HEK293 (cell line): Measurements from ENCODE around the gene NR3C2.
A peak's percentile ranks its signal among the peaks of the same experiment; 100 is the strongest.

Experiments used
- CTCF ChIA-PET: fragments of 350-600 bp; formaldehyde crosslinking; extraction: SDS; loops from one replicate; lab custom pipeline; 2021; ENCODE audit warnings: antibody characterized with exemption; lab: Yijun Ruan, JAX
- POLR2A ChIA-PET: fragments of 300-600 bp; formaldehyde crosslinking; extraction: SDS; loops from one replicate; lab custom pipeline; 2020; ENCODE audit warnings: antibody characterized with exemption, inconsistent platforms; lab: Yijun Ruan, JAX
- H3K27ac ChIP-seq: fragments of 200-500 bp; sonication (Bioruptor generic); 2 replicates; pipeline ENCODE4 v1.5.1; 2014; ENCODE audit warnings: low read depth, low read length, control low read depth, inconsistent platforms; ENCODE audit errors: extremely low read depth
- H3K36me3 ChIP-seq, 2 experiments: fragments of 200-500 bp in 1 of 2; sonication (Bioruptor generic) in 1 of 2; 1 replicate in 1 of 2; 2 replicates in 1 of 2; pipeline ENCODE4 v1.5.1; 2014 to 2017; ENCODE audit warnings: inconsistent platforms in 2 of 2, low read length in 2 of 2; ENCODE audit not compliant: control insufficient read depth in 2 of 2, insufficient read depth in 1 of 2
- H3K4me1 ChIP-seq: fragments of 200-500 bp; sonication (Bioruptor generic); 2 replicates; pipeline ENCODE4 v1.5.1; 2014; ENCODE audit warnings: mild to moderate bottlenecking, low read length, inconsistent platforms; ENCODE audit not compliant: control insufficient read depth, insufficient read depth
- H3K4me3 ChIP-seq: 2 replicates; pipeline ENCODE4 v1.5.1; 2011; ENCODE audit warnings: low read depth, mild to moderate bottlenecking, control low read depth, low read length, moderate library complexity
- H3K9me3 ChIP-seq: fragments of 200-500 bp; sonication (Bioruptor generic); 2 replicates; pipeline ENCODE4 v1.5.1; 2014; ENCODE audit warnings: low read depth, low read length, inconsistent platforms; ENCODE audit not compliant: control insufficient read depth, insufficient read depth
- AEBP2 ChIP-seq: fragments of 450-650 bp; formaldehyde crosslinking; IDR thresholded peaks from 2 replicates; pipeline ENCODE4 v1.5.1; 2016; ENCODE audit warnings: missing biosample characterization, missing genetic modification characterization, borderline replicate concordance
- CTCF ChIP-seq: fragments of 450-650 bp; formaldehyde crosslinking; IDR thresholded peaks from 2 replicates; pipeline ENCODE4 v1.5.1; 2016; ENCODE audit warnings: missing biosample characterization, missing genetic modification characterization
- EGR2 ChIP-seq: fragments of 450-650 bp; formaldehyde crosslinking; IDR thresholded peaks from 2 replicates; pipeline ENCODE4 v1.5.1; 2016; ENCODE audit warnings: low read depth, missing biosample characterization, missing genetic modification characterization
- GLIS1 ChIP-seq: fragments of 450-650 bp; formaldehyde crosslinking; IDR thresholded peaks from 2 replicates; pipeline ENCODE4 v1.5.1; 2016; ENCODE audit warnings: missing biosample characterization, missing genetic modification characterization
- KLF1 ChIP-seq: fragments of 450-650 bp; formaldehyde crosslinking; IDR thresholded peaks from 2 replicates; pipeline ENCODE4 v1.5.1; 2016; ENCODE audit warnings: missing biosample characterization, missing genetic modification characterization
- KLF17 ChIP-seq: fragments of 450-650 bp; formaldehyde crosslinking; IDR thresholded peaks from 2 replicates; pipeline ENCODE4 v1.5.1; 2016; ENCODE audit warnings: missing biosample characterization, missing genetic modification characterization
- MEIS1 ChIP-seq: sonication (generic); formaldehyde crosslinking; IDR thresholded peaks from 2 replicates; pipeline ENCODE4 v1.8.1; 2022; ENCODE audit warnings: missing genetic modification reagents, mild to moderate bottlenecking, borderline replicate concordance
- MZF1 ChIP-seq: fragments of 450-650 bp; formaldehyde crosslinking; IDR thresholded peaks from 2 replicates; pipeline ENCODE4 v1.5.1; 2017; ENCODE audit warnings: missing biosample characterization, missing genetic modification characterization, borderline replicate concordance
- OVOL3 ChIP-seq: fragments of 450-650 bp; formaldehyde crosslinking; IDR thresholded peaks from 2 replicates; pipeline ENCODE4 v1.5.1; 2016; ENCODE audit warnings: missing biosample characterization, missing genetic modification characterization
- PATZ1 ChIP-seq: fragments of 450-650 bp; formaldehyde crosslinking; IDR thresholded peaks from 2 replicates; pipeline ENCODE4 v1.5.1; 2016; ENCODE audit warnings: missing biosample characterization, missing genetic modification characterization
- PRDM1 ChIP-seq: fragments of 450-650 bp; formaldehyde crosslinking; IDR thresholded peaks from 2 replicates; pipeline ENCODE4; 2016; ENCODE audit warnings: missing biosample characterization, missing genetic modification characterization
- SP7 ChIP-seq: fragments of 450-650 bp; formaldehyde crosslinking; IDR thresholded peaks from 2 replicates; pipeline ENCODE4 v1.5.1; 2016; ENCODE audit warnings: missing biosample characterization, missing genetic modification characterization
- TCF7L2 ChIP-seq: IDR thresholded peaks from 2 replicates; pipeline ENCODE4 v1.6.1; 2011; ENCODE audit warnings: low read depth, mild to moderate bottlenecking, inconsistent platforms, low read length, moderate library complexity, borderline replicate concordance
- TRIM28 ChIP-seq: IDR thresholded peaks from 2 replicates; pipeline ENCODE4 v1.6.1; 2011; ENCODE audit warnings: low read length, control low read depth, borderline replicate concordance
- ZBTB17 ChIP-seq: fragments of 450-650 bp; formaldehyde crosslinking; IDR thresholded peaks from 2 replicates; pipeline ENCODE4 v1.5.1; 2016; ENCODE audit warnings: missing biosample characterization, missing genetic modification characterization
- ZBTB48 ChIP-seq: fragments of 450-650 bp; formaldehyde crosslinking; IDR thresholded peaks from 2 replicates; pipeline ENCODE4 v1.5.1; 2016; ENCODE audit warnings: missing biosample characterization, missing genetic modification characterization
- ZBTB6 ChIP-seq: fragments of 450-650 bp; formaldehyde crosslinking; IDR thresholded peaks from 2 replicates; pipeline ENCODE4 v1.5.1; 2017; ENCODE audit warnings: missing biosample characterization, missing genetic modification characterization
- ZBTB7A ChIP-seq: fragments of 450-650 bp; formaldehyde crosslinking; IDR thresholded peaks from 2 replicates; pipeline ENCODE4 v1.5.1; 2016; ENCODE audit warnings: low read depth, missing biosample characterization, missing genetic modification characterization
- ZFHX2 ChIP-seq: fragments of 450-650 bp; formaldehyde crosslinking; conservative IDR thresholded peaks from 2 replicates; pipeline ENCODE4 v1.5.1; 2016; ENCODE audit warnings: missing biosample characterization, missing genetic modification characterization
- ZNF26 ChIP-seq: fragments of 450-650 bp; formaldehyde crosslinking; IDR thresholded peaks from 2 replicates; pipeline ENCODE4 v1.5.1; 2016; ENCODE audit warnings: missing biosample characterization, missing genetic modification characterization
- ZNF341 ChIP-seq: fragments of 450-650 bp; formaldehyde crosslinking; IDR thresholded peaks from 2 replicates; pipeline ENCODE4; 2016; ENCODE audit warnings: low read depth, missing biosample characterization, missing genetic modification characterization
- ZNF398 ChIP-seq: fragments of 450-650 bp; formaldehyde crosslinking; IDR thresholded peaks from 2 replicates; pipeline ENCODE4 v1.5.1; 2017; ENCODE audit warnings: missing biosample characterization, missing genetic modification characterization
- ZNF558 ChIP-seq: fragments of 450-650 bp; formaldehyde crosslinking; IDR thresholded peaks from 2 replicates; pipeline ENCODE4 v1.5.1; 2016; ENCODE audit warnings: missing biosample characterization, missing genetic modification characterization
- ZNF600 ChIP-seq: fragments of 450-650 bp; formaldehyde crosslinking; IDR thresholded peaks from 2 replicates; pipeline ENCODE4 v1.5.1; 2016; ENCODE audit warnings: missing biosample characterization, missing genetic modification characterization
- ZNF610 ChIP-seq: fragments of 450-650 bp; formaldehyde crosslinking; IDR thresholded peaks from 2 replicates; pipeline ENCODE4 v1.5.1; 2016; ENCODE audit warnings: missing biosample characterization, missing genetic modification characterization, borderline replicate concordance
- ZNF624 ChIP-seq: fragments of 450-650 bp; formaldehyde crosslinking; IDR thresholded peaks from 2 replicates; pipeline ENCODE4 v1.5.1; 2017; ENCODE audit warnings: missing biosample characterization, missing genetic modification characterization
- ZNF658 ChIP-seq: fragments of 450-650 bp; formaldehyde crosslinking; IDR thresholded peaks from 2 replicates; pipeline ENCODE4; 2016; ENCODE audit warnings: missing biosample characterization, missing genetic modification characterization
- ZNF670 ChIP-seq: fragments of 450-650 bp; formaldehyde crosslinking; IDR thresholded peaks from 2 replicates; pipeline ENCODE4 v1.5.1; 2016; ENCODE audit warnings: missing biosample characterization, missing genetic modification characterization, low read depth

The NR3C2 gene

GRCh38 chr4:148061795-148062194 is 380.4 kb downstream of the NR3C2 start:
- H3K4me1 ChIP-seq, result peaks cover 23% of the 10 kb centered on the region
- ChIA-PET POLR2A (no interaction called here), CTCF (no interaction called here)
- H3K9me3 ChIP-seq, result no peaks in the 10 kb centered on the region
- H3K27ac ChIP-seq, result peak overlapping the region; percentile 81
- peaks cover 0 to 6% of the 10 kb centered on the region in 2 experiments; a peak in 1 of 3 replicates for H3K36me3 ChIP-seq
- H3K4me3 ChIP-seq, result no peak overlapping the region
- peak; percentile 89 for TF ChIP-seq ZNF341
- peak; percentile 62 for TF ChIP-seq EGR2 (tag by site-specific recombination)
- TF ChIP-seq TCF7L2, result no peak; the same call in 1 of the 2 replicates
- 0 out of 2 replicates have a peak, but pooled peaks have one; percentile 18 for TF ChIP-seq ZBTB17 (tag by site-specific recombination)
- TF ChIP-seq KLF1 (tag by site-specific recombination), result peak; percentile 43; the same call in 1 of the 2 replicates
- 0 out of 2 replicates have a peak, but pooled peaks have one; percentile 32 for TF ChIP-seq ZBTB48 (tag by site-specific recombination)
- TF ChIP-seq ZNF670 (tag by site-specific recombination), result no peak
- no peak for TF ChIP-seq AEBP2
- TF ChIP-seq ZNF658, result no peak
- TF ChIP-seq ZBTB6 (tag by site-specific recombination), result peak; percentile 69; the same call in 1 of the 2 replicates
- TF ChIP-seq MZF1 (tag by site-specific recombination), result peak; percentile 13; the same call in 1 of the 2 replicates
- TF ChIP-seq ZNF558 (tag by site-specific recombination), result no peak
- TF ChIP-seq ZNF624, result no peak
- TF ChIP-seq PRDM1 (tag by site-specific recombination), result 0 out of 2 replicates have a peak, but pooled peaks have one; percentile 29
- peak; percentile 43; the same call in 1 of the 2 replicates for TF ChIP-seq ZFHX2 (tag by site-specific recombination)
- TF ChIP-seq TRIM28, result 0 out of 2 replicates have a peak, but pooled peaks have one; percentile 16
- TF ChIP-seq ZBTB7A, result no peak
- peak; percentile 43; the same call in 1 of the 2 replicates for TF ChIP-seq SP7 (tag by site-specific recombination)
- peak; percentile 45; the same call in 1 of the 2 replicates for TF ChIP-seq PATZ1
- no peak for TF ChIP-seq MEIS1 (CRISPR knock-in tag)
- TF ChIP-seq ZNF600 (tag by site-specific recombination), result peak; percentile 45; the same call in 1 of the 2 replicates
- TF ChIP-seq ZNF26 (tag by site-specific recombination), result no peak
- peak; percentile 50; the same call in 1 of the 2 replicates for TF ChIP-seq CTCF (tag by site-specific recombination)
- TF ChIP-seq ZNF610 (tag by site-specific recombination), result no peak
- TF ChIP-seq GLIS1 (tag by site-specific recombination), result peak; percentile 52; the same call in 1 of the 2 replicates
- TF ChIP-seq ZNF398 (tag by site-specific recombination), result peak; percentile 68
- peak; percentile 64; the same call in 1 of the 2 replicates for TF ChIP-seq KLF17 (tag by site-specific recombination)
- no peak for TF ChIP-seq OVOL3
